GM06990 (cell line): ENCODE measurements around the gene SCUBE1.

Experiments used
- DNase-seq: peaks from one replicate; pipeline ENCODE4 v3.0.0-alpha.2; 2011; ENCODE audit not compliant: insufficient read length; ENCODE audit errors: extremely low read depth
- H3K27me3 ChIP-seq: replicated peaks from 2 replicates; pipeline ENCODE4 v1.6.0; 2011; ENCODE audit warnings: low read length; ENCODE audit not compliant: control insufficient read depth, insufficient read depth
- H3K36me3 ChIP-seq: 2 replicates; pipeline ENCODE4 v1.5.1; 2011; ENCODE audit warnings: low read length; ENCODE audit not compliant: control insufficient read depth, insufficient read depth
- H3K4me3 ChIP-seq: replicated peaks from 2 replicates; pipeline ENCODE4 v1.5.1; 2011; ENCODE audit warnings: low read depth, mild to moderate bottlenecking, control low read depth, low read length
- CTCF ChIP-seq: IDR thresholded peaks from 2 replicates; pipeline ENCODE4 v1.5.1; 2011; ENCODE audit warnings: low read length, control low read depth, mild to moderate bottlenecking, inconsistent platforms; ENCODE audit not compliant: insufficient read depth, poor library complexity, severe bottlenecking

The SCUBE1 gene

DNA sequence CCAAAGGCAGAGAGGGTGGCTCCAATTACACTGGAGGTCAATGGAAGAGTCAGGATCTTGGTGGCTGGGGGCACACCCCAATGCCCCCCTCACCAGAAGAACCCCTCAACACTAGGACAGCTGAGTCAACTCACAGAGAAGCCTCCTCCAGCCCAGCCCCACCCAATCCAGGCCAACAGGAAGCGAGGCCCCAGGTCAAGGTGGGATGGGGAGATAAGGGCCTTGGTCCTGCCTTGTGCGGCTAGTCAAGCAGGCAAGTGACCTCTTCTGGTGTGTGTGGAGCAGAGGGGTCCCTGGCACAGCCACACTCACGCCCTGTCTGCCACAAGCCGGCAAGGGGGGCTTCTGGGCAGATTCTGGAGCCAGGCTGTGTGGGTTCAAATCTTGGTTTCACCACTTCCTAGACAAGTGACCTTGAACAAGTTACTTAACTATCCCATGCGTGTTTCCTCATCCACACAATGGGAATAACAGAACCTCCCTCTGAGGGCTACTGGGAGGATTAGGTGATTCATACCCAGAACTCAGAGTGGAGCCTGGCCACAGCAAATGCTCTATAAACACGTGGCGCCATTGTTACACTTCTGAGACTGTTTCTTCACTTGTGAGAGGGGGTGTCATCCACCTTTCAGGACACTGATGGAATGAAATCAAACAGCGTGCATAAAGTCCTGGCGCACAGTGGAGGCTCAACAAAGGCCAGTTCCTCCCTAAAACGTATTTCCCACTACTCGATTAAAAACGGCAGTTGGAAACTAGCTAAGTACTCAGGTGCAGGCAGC, 159.5 kb downstream of the SCUBE1 start:
- Histone ChIP-seq H3K4me3 (no peak overlapping the region), H3K27me3 (no peaks in the 10 kb centered on the region), H3K36me3 (peaks cover 21% of the 10 kb centered on the region)
- no peak for TF ChIP-seq CTCF
- no peak for DNase-seq

GRCh38 chr22:43182726-43183125, 160.4 kb downstream of the SCUBE1 start:
- Histone ChIP-seq H3K36me3 (peaks cover 21% of the 10 kb centered on the region), H3K4me3 (no peak overlapping the region), H3K27me3 (no peaks in the 10 kb centered on the region)
- no peak for DNase-seq
- TF ChIP-seq CTCF, result no peak

DNA sequence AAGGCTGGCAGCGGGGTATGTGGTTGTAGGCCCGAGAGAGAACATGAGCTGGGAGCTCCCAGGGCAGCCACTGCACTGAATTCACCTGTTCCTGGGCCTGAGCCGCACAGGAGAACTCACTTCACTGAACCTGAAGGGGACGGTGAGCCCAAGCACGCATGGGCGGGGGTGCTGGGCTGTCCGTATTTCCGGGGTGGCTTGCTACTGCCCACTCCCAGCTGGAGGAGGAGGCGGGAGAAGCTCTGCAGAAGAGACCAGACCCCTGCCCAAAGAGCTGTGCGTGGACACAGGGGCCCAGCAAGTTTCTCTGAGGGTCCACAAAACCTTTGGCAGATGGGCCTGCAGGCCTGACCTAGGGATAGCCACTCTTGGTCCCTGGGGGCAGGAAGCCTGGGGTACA, 161.1 kb downstream of the SCUBE1 start:
- TF ChIP-seq CTCF, result no peak

DNA sequence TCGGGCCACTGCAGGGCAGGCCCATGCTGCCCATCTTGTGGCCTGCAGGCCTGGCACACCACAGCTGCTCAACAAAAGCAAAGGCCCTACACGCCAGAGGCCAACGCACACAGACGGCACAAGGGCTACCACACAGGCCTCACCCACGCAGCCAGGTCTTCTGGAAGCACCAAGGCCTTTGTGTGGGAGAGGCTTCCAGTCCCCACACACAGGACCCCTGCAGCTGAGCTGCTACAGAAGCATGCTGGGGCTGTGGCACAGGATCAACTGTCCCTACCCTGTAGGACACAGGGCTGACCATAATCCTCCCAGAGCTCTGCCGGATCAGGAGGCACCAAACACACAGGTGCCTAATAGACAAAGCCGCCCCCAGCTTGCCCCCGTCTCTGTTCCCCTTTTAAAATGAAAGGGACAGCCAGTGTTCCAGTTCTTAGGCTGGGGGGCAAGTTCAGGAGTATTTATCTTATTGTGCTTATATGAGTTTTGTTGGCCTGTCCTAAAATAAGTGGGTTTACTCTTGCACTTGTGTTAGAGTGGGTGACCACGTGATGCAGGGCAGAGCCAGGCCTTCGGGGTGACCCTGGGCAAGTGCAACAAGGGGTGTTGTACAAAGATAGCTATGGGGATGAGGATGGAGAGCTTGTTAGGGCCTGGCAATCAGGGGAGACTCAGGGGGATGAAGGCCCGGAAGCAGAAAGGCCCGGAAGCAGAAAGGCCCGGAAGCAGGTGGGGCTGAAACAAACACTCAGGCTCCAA, 161.7 kb downstream of the SCUBE1 start:
- TF ChIP-seq CTCF, result no peak
- DNase-seq, result no peak
- Histone ChIP-seq H3K36me3 (peaks cover 23% of the 10 kb centered on the region), H3K27me3 (no peaks in the 10 kb centered on the region), H3K4me3 (no peak overlapping the region)

More for the DNA sequence above, 161.1 kb downstream of the SCUBE1 start:
- no peaks in the 10 kb centered on the region for H3K27me3 ChIP-seq
- H3K36me3 ChIP-seq, result peaks cover 21% of the 10 kb centered on the region
- H3K4me3 ChIP-seq, result no peak overlapping the region
- DNase-seq, result no peak

DNA sequence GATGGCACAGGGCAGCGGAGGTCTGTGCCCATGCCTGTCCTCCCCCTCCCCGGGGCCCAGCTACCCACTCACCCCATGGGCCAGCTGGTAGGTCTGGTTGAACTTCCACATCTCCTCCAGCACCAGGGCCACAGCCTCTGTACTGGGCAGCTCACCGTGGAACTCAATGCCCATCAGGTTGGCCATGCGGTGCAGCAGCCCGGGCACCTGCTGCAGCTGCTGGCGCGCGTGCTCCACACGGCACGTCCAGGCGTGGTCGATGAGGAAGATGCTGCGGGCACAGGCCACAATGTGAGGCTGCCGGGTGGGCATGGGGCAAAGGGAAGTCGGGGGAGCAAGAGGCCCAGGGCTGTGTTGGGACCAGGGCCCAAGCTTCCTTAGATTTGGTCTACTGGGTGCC, 162.5 kb downstream of the SCUBE1 start:
- no peak overlapping the region for H3K4me3 ChIP-seq
- H3K27me3 ChIP-seq, result no peaks in the 10 kb centered on the region
- H3K36me3 ChIP-seq, result peaks cover 27% of the 10 kb centered on the region
- TF ChIP-seq CTCF, result no peak
- no peak for DNase-seq
